Activated T-cell treated with anti-CD3 and anti-CD28 coated beads, Interleukin-2, amount 50 U/mL, for 4 hours (primary cell): ENCODE measurements around the gene MRPL16. TPM values are rescaled to one million over a fixed set of nuclear protein-coding genes. Genes with fewer than 3 reads are reported as not detected.

Experiments
- ATAC-seq, 2 donors: fragments of 200-7000 bp; cut with Tn5 transposase; one replicate each; pipeline ENCODE4 v1.10.0; 2021
- DNase-seq: peaks from one replicate; pipeline ENCODE4 v3.0.0-alpha.2; 2020
- H3K27me3 Mint-ChIP-seq: one replicate; pipeline ENCODE4 v1.8.0; 2021; ENCODE audit warnings: low read depth, mixed read lengths
- H3K36me3 Mint-ChIP-seq: one replicate; pipeline ENCODE4 v1.8.0; 2022; ENCODE audit warnings: mixed read lengths; ENCODE audit not compliant: insufficient read depth
- H3K4me1 Mint-ChIP-seq: one replicate; pipeline ENCODE4 v1.8.0; 2021; ENCODE audit warnings: low read depth, mixed read lengths
- H3K4me3 Mint-ChIP-seq: one replicate; pipeline ENCODE4 v1.8.0; 2021; ENCODE audit warnings: mild to moderate bottlenecking, moderate library complexity, mixed read lengths
- H3K9me3 Mint-ChIP-seq: one replicate; pipeline ENCODE4 v1.8.0; 2021; ENCODE audit warnings: mixed read lengths
- total RNA-seq, 3 donors: library from RNA; stranded (reverse); gene quantifications; one replicate each; pipeline ENCODE4 v1.2.1, GENCODE V29; 2021

MRPL16 gene
- total RNA-seq, 3 donors from 2014 or later = 80.3 to 89.6 (median 81.2) TPM

GRCh38 chr11:59771605-59772004 is 39.0 kb downstream of the MRPL16 start:
- H3K4me1 Mint-ChIP-seq = peaks cover 27% of the 10 kb centered on the region
- DNase-seq = no peak
- H3K4me3 Mint-ChIP-seq = no peak overlapping the region
- H3K36me3 Mint-ChIP-seq = peaks cover 3% of the 10 kb centered on the region
- no peaks in the 10 kb centered on the region for H3K9me3 Mint-ChIP-seq
- H3K27me3 Mint-ChIP-seq = no peaks in the 10 kb centered on the region
- ATAC-seq = no peak

DNA sequence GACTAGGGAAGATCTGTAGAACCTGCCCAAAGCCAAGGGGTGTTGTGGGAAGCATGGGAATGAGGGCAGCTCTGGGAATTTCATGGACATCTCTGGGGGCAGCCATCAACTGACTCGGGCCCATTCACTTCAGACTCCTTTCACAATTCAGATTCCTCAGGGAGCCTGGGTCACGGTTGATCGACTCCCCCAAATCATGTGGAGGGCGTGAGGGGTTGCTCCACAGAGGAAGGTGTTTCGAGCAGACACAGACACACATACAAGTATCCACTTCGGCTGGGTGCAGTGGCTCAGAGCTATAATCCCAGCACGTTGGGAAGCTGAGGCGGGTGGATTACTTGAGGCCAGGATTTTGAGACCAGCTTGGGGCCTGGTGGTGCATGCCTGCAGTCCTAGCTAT is 39.7 kb downstream of the MRPL16 start:
- Mint-ChIP-seq H3K4me1 (peaks cover 31% of the 10 kb centered on the region), H3K36me3 (peaks cover 3% of the 10 kb centered on the region), H3K27me3 (no peaks in the 10 kb centered on the region), H3K9me3 (no peaks in the 10 kb centered on the region), H3K4me3 (no peak overlapping the region)
- DNase-seq = no peak
- ATAC-seq = no peak

GRCh38 chr11:59770319-59770718 is 40.3 kb downstream of the MRPL16 start:
- Mint-ChIP-seq H3K4me1 (peaks cover 30% of the 10 kb centered on the region), H3K27me3 (no peaks in the 10 kb centered on the region), H3K9me3 (no peaks in the 10 kb centered on the region), H3K36me3 (peaks cover 3% of the 10 kb centered on the region), H3K4me3 (no peak overlapping the region)
- ATAC-seq (no peak), DNase-seq (no peak)

DNA sequence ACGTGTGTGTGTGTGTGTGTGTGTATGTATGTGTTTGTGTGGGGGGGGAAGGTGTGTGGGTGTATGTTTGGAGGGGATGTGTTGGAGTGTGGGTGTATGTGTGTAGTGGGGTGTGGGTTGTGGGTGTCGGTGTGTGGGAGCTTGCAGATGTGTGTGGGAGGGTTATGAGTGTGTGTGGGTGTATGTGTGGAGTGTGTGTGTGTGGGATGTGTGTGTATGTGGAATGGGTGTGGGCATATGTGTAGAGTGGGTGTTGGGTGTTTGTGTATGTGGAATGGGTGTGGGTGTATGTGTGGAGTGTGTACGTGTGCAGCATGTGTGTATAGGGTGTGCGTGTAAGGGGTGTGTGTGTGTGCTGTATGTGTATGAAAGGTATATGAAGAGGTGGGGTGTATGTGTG is 40.8 kb downstream of the MRPL16 start:
- ATAC-seq = no peak
- no peak for DNase-seq
- no peaks in the 10 kb centered on the region for H3K27me3 Mint-ChIP-seq
- H3K4me1 Mint-ChIP-seq = peaks cover 34% of the 10 kb centered on the region
- peaks cover 3% of the 10 kb centered on the region for H3K36me3 Mint-ChIP-seq
- no peaks in the 10 kb centered on the region for H3K9me3 Mint-ChIP-seq
- H3K4me3 Mint-ChIP-seq = no peak overlapping the region

DNA sequence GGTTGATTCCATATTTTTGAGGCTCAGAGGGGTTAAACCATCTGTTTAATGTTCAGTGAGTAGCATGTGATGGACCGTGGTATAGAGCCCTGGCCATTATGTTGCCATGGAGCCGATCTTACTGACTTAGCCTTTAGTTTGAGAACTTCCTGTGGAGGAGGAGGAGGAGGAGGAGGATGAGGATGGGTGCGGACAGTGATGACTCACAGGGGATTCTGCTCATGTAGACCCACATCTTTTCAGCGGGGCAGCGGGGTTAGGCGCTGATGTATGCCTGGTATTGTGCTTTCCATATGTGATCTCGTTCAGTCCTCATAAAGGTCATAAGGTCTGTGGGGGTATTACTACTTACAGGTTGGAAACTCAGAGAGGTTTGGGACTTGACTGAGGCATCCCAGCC is 41.5 kb downstream of the MRPL16 start:
- Mint-ChIP-seq H3K4me3 (no peak overlapping the region), H3K9me3 (no peaks in the 10 kb centered on the region), H3K36me3 (peaks cover 3% of the 10 kb centered on the region), H3K27me3 (no peaks in the 10 kb centered on the region), H3K4me1 (peaks cover 34% of the 10 kb centered on the region)
- no peak for ATAC-seq
- DNase-seq = no peak

DNA sequence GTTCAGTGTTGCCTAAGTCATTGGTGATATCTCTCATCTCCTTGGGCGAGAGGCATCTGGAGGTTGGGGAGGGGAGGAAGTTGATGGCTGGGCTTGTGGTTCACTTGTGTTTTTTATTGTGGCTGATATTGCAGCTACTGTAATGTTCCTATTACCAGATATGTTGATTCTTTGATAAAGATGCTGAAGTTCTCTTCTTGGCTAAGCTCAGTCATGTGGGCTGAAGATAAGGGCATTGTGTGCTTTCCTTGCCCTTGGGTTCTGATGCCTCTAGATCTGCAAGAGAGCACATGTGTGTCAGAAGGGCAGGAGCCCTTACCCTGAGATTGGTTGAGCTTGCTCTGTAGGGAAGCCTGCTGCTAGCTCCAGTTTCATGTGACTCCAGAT is 43.4 kb downstream of the MRPL16 start:
- Mint-ChIP-seq H3K36me3 (no peaks in the 10 kb centered on the region), H3K4me3 (peak overlapping the region; percentile 1), H3K9me3 (no peaks in the 10 kb centered on the region), H3K4me1 (peaks cover 22% of the 10 kb centered on the region), H3K27me3 (no peaks in the 10 kb centered on the region)
- no peak for DNase-seq
- ATAC-seq = peak; percentile 30 to 32

GRCh38 chr11:59766542-59767224 is 43.9 kb downstream of the MRPL16 start:
- ATAC-seq (peak in 1 of 2 donors; percentile 18), DNase-seq (no peak)
- Mint-ChIP-seq H3K4me1 (peaks cover 16% of the 10 kb centered on the region), H3K36me3 (no peaks in the 10 kb centered on the region), H3K27me3 (no peaks in the 10 kb centered on the region), H3K4me3 (peak overlapping the region; percentile 1), H3K9me3 (no peaks in the 10 kb centered on the region)

DNA sequence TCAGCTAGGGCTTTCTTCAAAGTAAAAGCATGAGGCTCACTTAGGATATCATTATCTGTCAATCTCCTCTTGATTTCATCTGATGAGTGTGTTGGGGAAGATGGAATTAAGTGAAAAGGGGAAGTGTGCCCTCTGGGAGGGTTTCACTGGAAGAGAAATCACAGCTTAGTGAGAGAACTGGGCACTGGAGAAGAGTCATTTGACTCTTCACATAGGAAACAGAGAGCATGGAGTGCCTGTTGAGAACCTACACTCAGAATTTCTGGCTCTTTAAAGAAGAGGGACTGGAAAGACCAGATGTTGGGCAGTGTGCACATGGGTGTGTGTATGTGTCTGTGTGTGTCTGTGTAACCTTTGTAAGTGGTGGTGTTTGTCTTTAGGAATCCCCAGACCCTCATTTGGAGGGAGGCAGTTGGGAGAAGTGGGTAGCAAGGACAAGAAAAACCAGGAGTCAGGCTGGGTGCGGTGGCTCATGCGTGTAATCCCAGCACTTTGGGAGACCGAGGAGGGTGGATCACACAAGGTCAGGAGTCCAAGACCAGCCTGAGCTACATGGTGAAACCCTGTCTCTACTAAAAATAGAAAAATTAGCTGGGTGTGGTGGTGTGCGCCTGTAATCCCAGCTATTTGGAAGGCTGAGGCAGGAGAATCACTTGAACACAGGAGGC is 45.4 kb downstream of the MRPL16 start:
- Mint-ChIP-seq H3K9me3 (no peaks in the 10 kb centered on the region), H3K4me3 (no peak overlapping the region), H3K36me3 (no peaks in the 10 kb centered on the region), H3K27me3 (no peaks in the 10 kb centered on the region), H3K4me1 (peaks cover 12% of the 10 kb centered on the region)
- ATAC-seq (no peak), DNase-seq (no peak)

GRCh38 chr11:59761993-59762392 is 48.6 kb downstream of the MRPL16 start:
- Mint-ChIP-seq H3K27me3 (no peaks in the 10 kb centered on the region), H3K4me1 (peaks cover 16% of the 10 kb centered on the region)

GRCh38 chr11:59760771-59761170 is 49.8 kb downstream of the MRPL16 start:
- ATAC-seq (no peak), DNase-seq (no peak)
- Mint-ChIP-seq H3K4me1 (peaks cover 23% of the 10 kb centered on the region), H3K36me3 (no peaks in the 10 kb centered on the region), H3K27me3 (no peaks in the 10 kb centered on the region), H3K4me3 (no peak overlapping the region), H3K9me3 (no peaks in the 10 kb centered on the region)

More at GRCh38 chr11:59761993-59762392, 48.6 kb downstream of the MRPL16 start:
- no peaks in the 10 kb centered on the region for H3K36me3 Mint-ChIP-seq
- ATAC-seq (no peak), DNase-seq (no peak)
- no peak overlapping the region for H3K4me3 Mint-ChIP-seq
- H3K9me3 Mint-ChIP-seq = no peaks in the 10 kb centered on the region

DNA sequence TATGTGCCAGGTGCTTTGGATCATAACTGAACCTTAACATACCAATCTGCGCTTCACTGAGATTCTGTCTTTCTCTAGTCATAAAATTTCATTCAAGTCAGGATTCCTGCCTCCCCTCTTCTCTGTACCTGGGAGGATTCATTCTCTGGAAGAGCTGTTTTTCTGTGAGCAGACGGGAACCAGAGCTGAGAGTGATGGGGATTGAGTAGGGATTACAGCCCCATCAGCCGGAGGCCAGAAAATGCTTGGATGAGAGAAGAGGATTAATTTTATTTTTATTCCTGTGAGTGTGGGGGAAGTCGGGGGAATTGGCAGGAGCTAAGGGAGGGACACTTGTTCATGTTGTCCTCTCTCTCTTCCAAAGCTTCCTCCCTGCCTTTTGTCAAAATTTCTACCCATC is 50.7 kb downstream of the MRPL16 start:
- peaks cover 18% of the 10 kb centered on the region for H3K4me1 Mint-ChIP-seq
- H3K36me3 Mint-ChIP-seq = no peaks in the 10 kb centered on the region
- ATAC-seq (no peak), DNase-seq (no peak)
- H3K4me3 Mint-ChIP-seq = no peak overlapping the region
- no peaks in the 10 kb centered on the region for H3K27me3 Mint-ChIP-seq
- no peaks in the 10 kb centered on the region for H3K9me3 Mint-ChIP-seq

GRCh38 chr11:59758401-59759037 is 52.1 kb downstream of the MRPL16 start:
- Mint-ChIP-seq H3K9me3 (no peaks in the 10 kb centered on the region), H3K4me1 (peaks cover 23% of the 10 kb centered on the region), H3K36me3 (no peaks in the 10 kb centered on the region), H3K27me3 (no peaks in the 10 kb centered on the region), H3K4me3 (no peak overlapping the region)
- no peak for ATAC-seq
- DNase-seq = no peak

GRCh38 chr11:59756845-59757244 is 53.7 kb downstream of the MRPL16 start:
- Mint-ChIP-seq H3K36me3 (no peaks in the 10 kb centered on the region), H3K4me3 (peak overlapping the region; percentile 83), H3K27me3 (no peaks in the 10 kb centered on the region), H3K4me1 (peaks cover 23% of the 10 kb centered on the region), H3K9me3 (no peaks in the 10 kb centered on the region)
- ATAC-seq (no peak), DNase-seq (no peak)

DNA sequence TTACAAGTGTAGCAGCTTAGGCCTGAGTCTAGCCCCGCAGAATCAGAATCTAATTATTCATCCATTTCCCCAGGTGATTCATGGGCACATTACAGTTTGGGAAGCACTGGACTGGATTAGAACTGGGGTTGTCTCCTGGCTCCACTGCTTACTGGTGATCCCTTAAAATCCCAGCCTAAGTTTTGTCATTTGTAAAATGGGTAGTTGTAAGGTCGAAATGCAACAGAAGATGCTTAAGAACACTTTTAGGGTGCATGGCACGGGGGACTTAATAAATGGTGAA is 54.1 kb downstream of the MRPL16 start:
- H3K4me1 Mint-ChIP-seq = peaks cover 23% of the 10 kb centered on the region
- DNase-seq = no peak
- H3K36me3 Mint-ChIP-seq = no peaks in the 10 kb centered on the region
- H3K27me3 Mint-ChIP-seq = no peaks in the 10 kb centered on the region
- H3K9me3 Mint-ChIP-seq = no peaks in the 10 kb centered on the region
- peak overlapping the region; percentile 83 for H3K4me3 Mint-ChIP-seq
- ATAC-seq = no peak
